Measurements from ENCODE around the gene SLFN12L. TPM values are rescaled to one million over a fixed set of nuclear protein-coding genes. Genes with fewer than 3 reads are reported as not detected.
"Not testable (repeated sequence)": the region's sequence is repeated elsewhere in the genome, so short reads cannot be mapped to it uniquely, and the experiment has no call there.

Gene SLFN12L
- total and polyA plus RNA-seq, 2 donors = 1.2 to 3.7 TPM

GRCh38 chr17:35519906-35520442, 17.5 kb downstream of the SLFN12L start:
- Histone ChIP-seq H3K4me3 (ENCODE audit: low read length in 2 of 2) (no peak overlapping the region), H3K27ac (ENCODE audit: low read depth in 1 of 2, low read length in 1 of 2) (no peak overlapping the region)

GRCh38 chr17:35519439-35519838, 18.0 kb downstream of the SLFN12L start:
- Histone ChIP-seq H3K27ac (ENCODE audit: low read depth in 1 of 2, low read length in 1 of 2) (no peak overlapping the region), H3K27me3 (ENCODE audit: control insufficient read depth in 2 of 2, insufficient read depth in 1 of 2, low read length in 1 of 2) (no peaks in the 10 kb centered on the region), H3K4me1 (ENCODE audit: control insufficient read depth in 2 of 2, insufficient read depth in 2 of 2, low read length in 2 of 2) (peaks cover 0 to 6% of the 10 kb centered on the region in 2 donors), H3K9me3 (ENCODE audit: control insufficient read depth in 2 of 2, insufficient read depth in 1 of 2, low read length in 1 of 2) (no peaks in the 10 kb centered on the region), H3K4me3 (ENCODE audit: low read length in 2 of 2) (no peak overlapping the region), H3K36me3 (ENCODE audit: control insufficient read depth in 2 of 2, insufficient read depth in 2 of 2, low read length in 1 of 2) (no peaks in the 10 kb centered on the region)
- WGBS = 89% methylated on average over 3 of the region's 3 CpGs
- DNase-seq (ENCODE audit: low read depth in 6 of 9, low spot score in 9 of 9) = no peak

More at GRCh38 chr17:35519906-35520442, 17.5 kb downstream of the SLFN12L start:
- no peaks in the 10 kb centered on the region for H3K36me3 ChIP-seq (ENCODE audit: control insufficient read depth in 2 of 2, insufficient read depth in 2 of 2, low read length in 1 of 2)
- H3K27me3 ChIP-seq (ENCODE audit: control insufficient read depth in 2 of 2, insufficient read depth in 1 of 2, low read length in 1 of 2) = no peaks in the 10 kb centered on the region
- peaks cover 0 to 6% of the 10 kb centered on the region in 2 donors for H3K4me1 ChIP-seq (ENCODE audit: control insufficient read depth in 2 of 2, insufficient read depth in 2 of 2, low read length in 2 of 2)
- no peaks in the 10 kb centered on the region for H3K9me3 ChIP-seq (ENCODE audit: control insufficient read depth in 2 of 2, insufficient read depth in 1 of 2, low read length in 1 of 2)
- 98% methylated on average over 8 of the region's 8 CpGs for WGBS
- no peak for DNase-seq (ENCODE audit: low read depth in 6 of 9, low spot score in 9 of 9)

- DNase-seq (ENCODE audit: low read depth in 6 of 9, low spot score in 9 of 9); H3K4me3 ChIP-seq (ENCODE audit: low read length in 2 of 2); H3K9me3 ChIP-seq (ENCODE audit: control insufficient read depth in 2 of 2, insufficient read depth in 1 of 2, low read length in 1 of 2); H3K27me3 ChIP-seq (ENCODE audit: control insufficient read depth in 2 of 2, insufficient read depth in 1 of 2, low read length in 1 of 2); H3K4me1 ChIP-seq (ENCODE audit: control insufficient read depth in 2 of 2, insufficient read depth in 2 of 2, low read length in 2 of 2); H3K36me3 ChIP-seq (ENCODE audit: control insufficient read depth in 2 of 2, insufficient read depth in 2 of 2, low read length in 1 of 2); H3K27ac ChIP-seq (ENCODE audit: low read depth in 1 of 2, low read length in 1 of 2): not testable (repeated sequence)
- 70% methylated on average over 5 of the region's 5 CpGs for WGBS
Measured at GRCh38 chr17:35518431-35518830, 19.0 kb downstream of the SLFN12L start.

GRCh38 chr17:35515027-35515426, 22.5 kb downstream of the SLFN12L start:
- Histone ChIP-seq H3K4me3 (ENCODE audit: low read length in 2 of 2) (no peak overlapping the region), H3K9me3 (ENCODE audit: control insufficient read depth in 2 of 2, insufficient read depth in 1 of 2, low read length in 1 of 2) (no peaks in the 10 kb centered on the region), H3K27ac (ENCODE audit: low read depth in 1 of 2, low read length in 1 of 2) (no peak overlapping the region), H3K4me1 (ENCODE audit: control insufficient read depth in 2 of 2, insufficient read depth in 2 of 2, low read length in 2 of 2) (no peaks in the 10 kb centered on the region), H3K27me3 (ENCODE audit: control insufficient read depth in 2 of 2, insufficient read depth in 1 of 2, low read length in 1 of 2) (no peaks in the 10 kb centered on the region), H3K36me3 (ENCODE audit: control insufficient read depth in 2 of 2, insufficient read depth in 2 of 2, low read length in 1 of 2) (no peaks in the 10 kb centered on the region)
- 85% methylated on average over 21 of the region's 21 CpGs for WGBS
- DNase-seq (ENCODE audit: low read depth in 6 of 9, low spot score in 9 of 9) = no peak

GRCh38 chr17:35514564-35514963, 22.9 kb downstream of the SLFN12L start:
- no peaks in the 10 kb centered on the region for H3K9me3 ChIP-seq (ENCODE audit: control insufficient read depth in 2 of 2, insufficient read depth in 1 of 2, low read length in 1 of 2)
- H3K4me1 ChIP-seq (ENCODE audit: control insufficient read depth in 2 of 2, insufficient read depth in 2 of 2, low read length in 2 of 2) = no peaks in the 10 kb centered on the region
- no peaks in the 10 kb centered on the region for H3K36me3 ChIP-seq (ENCODE audit: control insufficient read depth in 2 of 2, insufficient read depth in 2 of 2, low read length in 1 of 2)
- no peak overlapping the region for H3K4me3 ChIP-seq (ENCODE audit: low read length in 2 of 2)
- H3K27ac ChIP-seq (ENCODE audit: low read depth in 1 of 2, low read length in 1 of 2) = no peak overlapping the region
- 93% methylated on average over 2 of the region's 2 CpGs for WGBS
- H3K27me3 ChIP-seq (ENCODE audit: control insufficient read depth in 2 of 2, insufficient read depth in 1 of 2, low read length in 1 of 2) = no peaks in the 10 kb centered on the region
- no peak for DNase-seq (ENCODE audit: low read depth in 6 of 9, low spot score in 9 of 9)

GRCh38 chr17:35510052-35510451, 27.4 kb downstream of the SLFN12L start:
- Histone ChIP-seq H3K27ac (ENCODE audit: low read depth in 1 of 2, low read length in 1 of 2) (no peak overlapping the region), H3K36me3 (ENCODE audit: control insufficient read depth in 2 of 2, insufficient read depth in 2 of 2, low read length in 1 of 2) (no peaks in the 10 kb centered on the region), H3K9me3 (ENCODE audit: control insufficient read depth in 2 of 2, insufficient read depth in 1 of 2, low read length in 1 of 2) (peaks cover 0 to 5% of the 10 kb centered on the region in 2 donors), H3K4me1 (ENCODE audit: control insufficient read depth in 2 of 2, insufficient read depth in 2 of 2, low read length in 2 of 2) (no peaks in the 10 kb centered on the region), H3K4me3 (ENCODE audit: low read length in 2 of 2) (no peak overlapping the region), H3K27me3 (ENCODE audit: control insufficient read depth in 2 of 2, insufficient read depth in 1 of 2, low read length in 1 of 2) (no peaks in the 10 kb centered on the region)
- 100% methylated on average over 2 of the region's 2 CpGs for WGBS
- DNase-seq (ENCODE audit: low read depth in 6 of 9, low spot score in 9 of 9) = no peak

- not testable (repeated sequence) for H3K36me3 ChIP-seq (ENCODE audit: control insufficient read depth in 2 of 2, insufficient read depth in 2 of 2, low read length in 1 of 2); DNase-seq (ENCODE audit: low read depth in 6 of 9, low spot score in 9 of 9); H3K27me3 ChIP-seq (ENCODE audit: control insufficient read depth in 2 of 2, insufficient read depth in 1 of 2, low read length in 1 of 2); H3K9me3 ChIP-seq (ENCODE audit: control insufficient read depth in 2 of 2, insufficient read depth in 1 of 2, low read length in 1 of 2); H3K27ac ChIP-seq (ENCODE audit: low read depth in 1 of 2, low read length in 1 of 2); H3K4me1 ChIP-seq (ENCODE audit: control insufficient read depth in 2 of 2, insufficient read depth in 2 of 2, low read length in 2 of 2); H3K4me3 ChIP-seq (ENCODE audit: low read length in 2 of 2)
- 99% methylated on average over 3 of the region's 3 CpGs for WGBS
Measured at GRCh38 chr17:35507714-35508113, 29.8 kb downstream of the SLFN12L start.

- Histone ChIP-seq H3K9me3 (ENCODE audit: control insufficient read depth in 2 of 2, insufficient read depth in 1 of 2, low read length in 1 of 2) (peaks cover 1 to 7% of the 10 kb centered on the region in 2 donors), H3K27ac (ENCODE audit: low read depth in 1 of 2, low read length in 1 of 2) (no peak overlapping the region), H3K4me3 (ENCODE audit: low read length in 2 of 2) (no peak overlapping the region), H3K4me1 (ENCODE audit: control insufficient read depth in 2 of 2, insufficient read depth in 2 of 2, low read length in 2 of 2) (peaks cover 2 to 27% of the 10 kb centered on the region in 2 donors), H3K36me3 (ENCODE audit: control insufficient read depth in 2 of 2, insufficient read depth in 2 of 2, low read length in 1 of 2) (no peaks in the 10 kb centered on the region), H3K27me3 (ENCODE audit: control insufficient read depth in 2 of 2, insufficient read depth in 1 of 2, low read length in 1 of 2) (peaks cover 36 to 61% of the 10 kb centered on the region in 2 donors)
- DNase-seq (ENCODE audit: low read depth in 6 of 9, low spot score in 9 of 9) = no peak
- WGBS = 48% methylated on average over 2 of the region's 2 CpGs
Measured at GRCh38 chr17:35499548-35499947, 37.9 kb downstream of the SLFN12L start.

GRCh38 chr17:35498448-35499178, 38.9 kb downstream of the SLFN12L start:
- peaks cover 2 to 27% of the 10 kb centered on the region in 2 donors for H3K4me1 ChIP-seq (ENCODE audit: control insufficient read depth in 2 of 2, insufficient read depth in 2 of 2, low read length in 2 of 2)
- H3K36me3 ChIP-seq (ENCODE audit: control insufficient read depth in 2 of 2, insufficient read depth in 2 of 2, low read length in 1 of 2) = no peaks in the 10 kb centered on the region
- H3K27me3 ChIP-seq (ENCODE audit: control insufficient read depth in 2 of 2, insufficient read depth in 1 of 2, low read length in 1 of 2) = peaks cover 39 to 68% of the 10 kb centered on the region in 2 donors
- peak in 1 of 9 donors; percentile 15 for DNase-seq (ENCODE audit: low read depth in 6 of 9, low spot score in 9 of 9)
- no peak overlapping the region for H3K27ac ChIP-seq (ENCODE audit: low read depth in 1 of 2, low read length in 1 of 2)
- no peak overlapping the region for H3K4me3 ChIP-seq (ENCODE audit: low read length in 2 of 2)
- H3K9me3 ChIP-seq (ENCODE audit: control insufficient read depth in 2 of 2, insufficient read depth in 1 of 2, low read length in 1 of 2) = peaks cover 1 to 7% of the 10 kb centered on the region in 2 donors
- 43% methylated on average over 12 of the region's 12 CpGs for WGBS
